Measurements from ENCODE around the gene PHF23.

Gene PHF23

GRCh38 chr17:7237761-7238419 is 1.4 kb downstream of the PHF23 start:
- DNase-seq (ENCODE audit: low read depth) = peak; percentile 40

GRCh38 chr17:7237266-7237760 is 1.9 kb downstream of the PHF23 start:
- no peak for DNase-seq (ENCODE audit: low read depth)

DNA sequence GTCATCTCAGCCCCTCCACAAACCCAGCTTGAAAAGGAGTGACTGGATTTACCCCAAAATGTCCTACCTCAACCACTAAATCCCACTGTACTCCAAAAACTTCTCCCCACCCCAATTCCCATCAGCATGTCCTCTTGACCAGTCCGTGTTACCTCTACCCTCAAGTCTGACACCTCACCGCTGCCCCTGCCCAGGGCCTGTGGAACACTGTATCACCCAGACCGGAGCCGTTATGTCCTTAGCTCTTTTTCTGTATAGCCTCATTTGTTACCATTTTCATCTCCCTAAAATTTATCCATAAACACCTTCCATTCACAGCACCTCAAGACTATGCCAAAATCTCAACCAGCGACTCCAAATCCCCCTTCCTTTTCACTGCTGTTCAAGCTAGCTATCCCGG is 2.4 kb downstream of the PHF23 start:
- DNase-seq (ENCODE audit: low read depth) = no peak

DNA sequence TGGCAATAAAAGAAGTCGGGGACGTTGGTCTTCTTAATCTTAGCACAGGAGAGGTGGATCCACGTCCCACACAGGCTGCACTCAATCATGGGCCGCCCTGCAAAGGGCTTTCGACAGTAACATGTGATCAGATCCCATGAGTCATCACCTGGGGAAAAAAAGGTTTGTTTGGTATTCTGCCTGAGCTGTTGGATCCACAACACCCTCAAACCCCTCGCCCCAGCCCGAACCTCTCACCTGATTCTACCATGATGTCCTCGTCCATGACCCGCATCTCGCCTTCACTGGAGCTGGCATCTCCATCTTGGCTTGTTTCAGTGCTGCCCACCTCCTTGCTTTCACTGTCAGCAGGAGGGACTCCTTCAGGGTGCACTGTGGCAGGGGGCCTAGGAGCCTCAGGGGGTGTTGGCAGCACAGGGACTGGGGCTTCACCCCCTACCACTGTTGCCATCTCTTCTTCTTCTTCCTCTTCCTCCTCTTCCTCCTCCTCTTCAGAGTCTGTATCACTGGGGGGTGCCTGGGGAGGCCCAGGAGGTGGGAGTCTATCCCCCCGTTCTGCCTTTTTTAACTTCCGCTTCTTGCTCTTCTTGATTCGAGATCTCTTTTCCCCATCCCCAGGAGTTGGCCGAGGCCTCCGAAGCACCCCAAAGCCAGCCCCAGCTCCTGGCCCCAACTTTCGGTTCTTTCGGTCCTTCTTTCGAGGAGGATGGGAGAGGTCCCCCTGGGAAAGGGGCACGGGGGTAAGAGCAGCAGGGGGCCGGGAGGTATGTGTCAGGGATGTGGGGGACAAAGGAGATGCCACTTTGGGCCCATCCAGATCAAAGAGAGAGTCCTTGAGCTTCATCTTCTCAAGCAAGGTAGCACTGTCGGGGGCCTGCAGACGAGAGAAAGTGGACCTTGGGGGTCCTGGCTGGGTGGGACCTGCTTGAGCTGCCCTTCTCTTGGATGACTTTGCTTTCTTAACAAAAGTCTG is 3.3 kb downstream of the PHF23 start:
- DNase-seq (ENCODE audit: low read depth) = no peak

- DNase-seq (ENCODE audit: low read depth) = peak; percentile 87
Measured at GRCh38 chr17:7234083-7234951, 4.9 kb downstream of the PHF23 start, which contains the start of gene DVL2. TSS of gene DVL2 (minus strand) at chr17:7234517. CDS start at chr17:7234262, 255 bp downstream.

DNA sequence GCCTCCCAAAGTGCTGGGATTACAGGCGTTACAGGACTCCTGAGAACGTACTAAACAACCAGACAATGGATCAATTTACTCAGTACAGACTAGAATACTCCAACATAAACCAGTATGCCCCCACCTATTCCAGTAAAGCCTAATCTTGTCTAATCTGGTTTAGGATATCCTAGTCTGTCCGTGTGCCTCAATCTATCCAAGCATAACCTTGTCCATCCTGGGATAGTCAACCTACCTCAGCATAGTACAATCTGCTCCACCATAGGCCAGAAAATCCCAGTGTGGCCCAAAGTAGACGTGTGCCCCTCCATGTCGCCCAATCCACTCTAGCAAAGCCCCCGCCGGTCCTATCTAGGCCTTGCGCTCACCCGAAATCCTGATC is 5.6 kb downstream of the PHF23 start:
- DNase-seq (ENCODE audit: low read depth) = no peak

DNA sequence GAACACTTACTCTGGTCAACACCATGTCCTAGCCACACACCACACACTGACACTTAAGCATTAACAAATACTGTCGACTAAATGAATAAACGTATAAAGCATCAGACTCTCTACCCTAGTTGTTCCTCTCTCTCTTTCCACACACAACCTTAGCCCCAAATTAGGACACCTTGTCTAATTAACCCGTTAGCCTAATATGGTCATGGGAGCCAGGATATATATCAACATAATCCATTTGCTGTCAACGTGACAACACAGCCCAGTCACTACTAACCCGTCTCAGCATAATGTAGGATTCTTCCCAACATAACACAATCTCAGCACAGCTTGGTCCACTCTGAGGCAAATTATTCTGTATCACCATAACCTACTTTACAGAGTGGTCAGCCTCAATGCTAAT is 7.1 kb downstream of the PHF23 start:
- DNase-seq (ENCODE audit: low read depth) = no peak

- DNase-seq (ENCODE audit: low read depth) = no peak
Measured at GRCh38 chr17:7229504-7229903, 9.8 kb downstream of the PHF23 start.

- no peak for DNase-seq (ENCODE audit: low read depth)
Measured at GRCh38 chr17:7228920-7229319, 10.3 kb downstream of the PHF23 start.

DNA sequence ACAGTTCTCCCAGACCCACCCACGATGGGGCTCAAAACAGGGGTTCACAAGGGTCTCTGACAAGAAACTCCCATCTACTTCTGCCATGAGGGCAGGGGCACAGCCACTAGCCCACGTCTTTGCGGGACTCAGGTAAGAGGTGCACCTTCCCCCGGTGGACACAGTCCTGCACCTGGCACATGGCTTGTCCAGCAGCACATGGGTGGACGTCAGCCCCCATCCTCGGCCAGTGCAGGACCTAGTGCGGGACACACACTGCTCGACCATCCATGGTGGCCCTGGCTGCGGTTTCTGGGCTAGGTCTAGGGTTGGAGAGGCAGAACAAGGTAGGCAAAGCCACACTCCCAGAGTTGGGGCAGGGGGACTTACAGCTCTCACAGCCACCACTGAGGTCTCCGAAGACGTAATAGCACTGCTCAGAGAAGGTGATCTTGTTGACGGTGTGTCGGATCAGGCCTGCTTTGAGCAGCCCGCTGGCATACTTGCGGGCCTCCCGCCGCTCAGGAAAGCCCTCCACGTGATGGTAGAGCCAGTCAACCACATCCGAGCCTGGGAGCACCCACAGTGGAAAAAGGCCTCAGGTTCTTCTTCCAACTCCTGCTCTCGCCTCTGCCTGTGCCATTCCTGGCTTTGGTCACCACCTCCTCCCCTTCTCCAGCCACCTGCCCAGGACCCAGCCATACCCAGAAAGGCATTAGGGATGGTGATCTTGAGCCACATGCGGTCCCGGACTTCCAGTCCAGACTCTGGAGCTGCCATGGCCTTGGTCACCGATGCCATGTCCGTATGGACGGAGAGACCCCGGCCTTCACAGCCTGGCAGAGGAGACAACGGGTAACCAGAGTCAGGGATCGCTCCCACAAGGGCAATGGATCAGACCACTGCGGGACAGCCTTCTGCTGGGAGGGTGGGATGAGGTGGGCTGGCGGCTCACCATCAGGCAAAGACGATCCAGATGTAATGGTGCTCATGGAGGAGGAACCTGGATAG is 12.2 kb downstream of the PHF23 start:
- no peak for DNase-seq (ENCODE audit: low read depth)

GRCh38 chr17:7225711-7226331 is 13.4 kb downstream of the PHF23 start:
- DNase-seq (ENCODE audit: low read depth) = no peak

DNA sequence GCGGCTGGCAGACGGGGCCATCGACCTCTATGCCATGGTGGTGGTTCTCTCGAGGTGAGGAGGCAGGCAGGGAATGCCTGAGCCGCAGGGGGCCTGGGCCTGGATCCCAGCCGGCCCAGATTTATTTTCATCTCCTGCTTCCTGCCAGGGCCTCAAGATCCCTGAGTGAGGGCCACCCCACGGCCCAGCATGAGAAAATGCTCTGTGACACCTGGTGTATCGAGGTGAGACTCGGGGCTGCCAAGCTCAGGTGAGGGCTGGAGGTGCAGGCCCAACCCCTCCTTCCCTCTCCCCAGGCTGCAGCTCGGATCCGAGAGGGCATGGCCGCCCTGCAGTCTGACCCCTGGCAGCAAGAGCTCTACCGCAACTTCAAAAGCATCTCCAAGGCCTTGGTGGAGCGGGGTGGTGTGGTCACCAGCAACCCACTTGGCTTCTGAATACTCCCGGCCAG is 14.6 kb downstream of the PHF23 start:
- no peak for DNase-seq (ENCODE audit: low read depth)

DNA sequence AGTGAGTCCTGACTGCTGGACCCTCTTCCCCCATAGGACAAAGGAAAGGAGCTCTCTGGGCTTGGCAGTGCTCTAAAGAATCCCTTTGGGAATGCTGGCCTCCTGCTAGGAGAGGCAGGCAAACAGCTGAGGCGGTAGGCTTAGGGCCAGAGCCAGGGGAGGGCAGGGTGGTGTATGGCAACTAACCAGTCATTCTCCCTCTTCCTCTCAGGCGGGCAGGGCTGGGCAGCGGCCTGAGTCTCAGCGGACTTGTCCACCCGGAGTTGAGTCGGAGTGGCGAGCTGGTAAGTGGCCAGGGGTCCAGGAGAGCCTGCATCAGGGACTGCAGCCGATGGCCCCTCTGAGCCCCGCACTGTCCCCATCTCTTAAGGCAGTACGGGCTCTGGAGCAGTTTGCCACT is 15.1 kb downstream of the PHF23 start:
- no peak for DNase-seq (ENCODE audit: low read depth)

- DNase-seq (ENCODE audit: low read depth) = no peak
Measured at GRCh38 chr17:7223375-7223774, 15.9 kb downstream of the PHF23 start.

GRCh38 chr17:7222972-7223292 is 16.3 kb downstream of the PHF23 start:
- no peak for DNase-seq (ENCODE audit: low read depth)

DNA sequence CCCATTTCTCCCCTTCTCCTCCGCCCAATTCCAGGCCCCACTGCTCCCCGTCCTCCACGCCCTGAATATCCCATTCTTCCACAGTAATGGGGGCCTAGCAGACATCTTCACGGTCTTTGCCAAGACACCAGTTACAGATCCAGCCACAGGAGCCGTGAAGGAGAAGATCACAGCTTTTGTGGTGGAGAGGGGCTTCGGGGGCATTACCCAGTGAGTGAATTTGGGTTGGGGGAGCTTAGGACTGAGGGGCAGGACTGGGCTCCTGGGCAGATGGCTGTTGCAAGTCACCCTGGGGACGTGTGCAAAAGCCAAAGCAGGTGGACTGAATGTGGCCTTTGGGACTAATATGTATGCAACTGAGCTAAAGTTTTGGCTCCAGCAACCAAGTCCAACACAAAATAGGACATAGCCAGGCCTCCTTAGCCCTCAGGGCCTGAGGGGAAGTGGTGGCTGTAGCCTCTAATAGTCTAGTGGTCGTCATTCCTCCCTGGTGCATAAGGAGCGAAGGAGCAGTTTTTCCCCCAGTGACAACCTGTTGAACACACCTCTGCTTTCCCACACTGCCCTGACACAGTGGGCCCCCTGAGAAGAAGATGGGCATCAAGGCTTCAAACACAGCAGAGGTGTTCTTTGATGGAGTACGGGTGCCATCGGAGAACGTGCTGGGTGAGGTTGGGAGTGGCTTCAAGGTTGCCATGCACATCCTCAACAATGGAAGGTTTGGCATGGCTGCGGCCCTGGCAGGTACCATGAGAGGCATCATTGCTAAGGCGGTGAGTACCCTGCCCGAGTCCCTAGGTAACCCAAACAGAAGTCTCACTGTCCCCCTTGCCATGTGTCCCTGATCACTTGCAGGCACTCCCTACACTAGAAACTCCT is 16.9 kb downstream of the PHF23 start:
- no peak for DNase-seq (ENCODE audit: low read depth)

- DNase-seq (ENCODE audit: low read depth) = no peak
Measured at GRCh38 chr17:7221278-7222092, 17.8 kb downstream of the PHF23 start.

- no peak for DNase-seq (ENCODE audit: low read depth)
Measured at GRCh38 chr17:7220593-7221277, 18.5 kb downstream of the PHF23 start.

Measured in GM04504 (cell line).